H9 (cell line): Measurements from ENCODE around the gene PPFIA4. TPM values are rescaled to one million over a fixed set of nuclear protein-coding genes. Genes with fewer than 3 reads are reported as not detected.
A peak's percentile ranks its signal among the peaks of the same experiment; 100 is the strongest.

Experiments
- DNase-seq: peaks from one replicate; pipeline ENCODE4 v3.0.0-alpha.2; 2017
- H2AFZ ChIP-seq: one replicate; pipeline ENCODE4 v1.6.1; 2013; ENCODE audit warnings: mild to moderate bottlenecking, low read length, control low read depth, moderate library complexity
- H2AK5ac ChIP-seq: 2 replicates; pipeline ENCODE4 v1.6.1; 2013; ENCODE audit warnings: low read length, control low read depth, mixed read lengths; ENCODE audit not compliant: insufficient read length
- H2BK120ac ChIP-seq: one replicate; pipeline ENCODE4 v1.6.1; 2013; ENCODE audit warnings: low read depth, mild to moderate bottlenecking, low read length, control low read depth, inconsistent platforms; ENCODE audit not compliant: poor library complexity, severe bottlenecking
- H2BK12ac ChIP-seq: 2 replicates; pipeline ENCODE4 v1.6.1; 2013; ENCODE audit warnings: low read length, control low read depth, mixed read lengths, low read depth; ENCODE audit not compliant: insufficient read length
- H2BK15ac ChIP-seq: 2 replicates; pipeline ENCODE4 v1.6.1; 2013; ENCODE audit warnings: low read depth, low read length, control low read depth
- H2BK20ac ChIP-seq: one replicate; pipeline ENCODE4 v1.6.1; 2013; ENCODE audit warnings: low read depth, mild to moderate bottlenecking, low read length, control low read depth, inconsistent platforms; ENCODE audit not compliant: poor library complexity, severe bottlenecking
- H2BK5ac ChIP-seq: 2 replicates; pipeline ENCODE4 v1.6.1; 2013; ENCODE audit warnings: low read length, control low read depth, mixed read lengths; ENCODE audit not compliant: insufficient read length
- H3K14ac ChIP-seq: 2 replicates; pipeline ENCODE4 v1.6.1; 2013; ENCODE audit warnings: low read length, control low read depth; ENCODE audit not compliant: insufficient read depth
- H3K18ac ChIP-seq: 2 replicates; pipeline ENCODE4 v1.6.1; 2013; ENCODE audit warnings: low read depth, mild to moderate bottlenecking, mixed read lengths, low read length, control low read depth; ENCODE audit not compliant: insufficient read length
- H3K23ac ChIP-seq: 2 replicates; pipeline ENCODE4 v1.6.1; 2013; ENCODE audit warnings: low read length, control low read depth, mixed read lengths, low read depth; ENCODE audit not compliant: insufficient read length
- H3K23me2 ChIP-seq: 2 replicates; pipeline ENCODE4 v1.6.1; 2013; ENCODE audit warnings: low read depth, mild to moderate bottlenecking, mixed read lengths, low read length, control low read depth; ENCODE audit not compliant: insufficient read length, poor library complexity, severe bottlenecking
- H3K27ac ChIP-seq: 2 replicates; pipeline ENCODE4 v1.5.1; 2013; ENCODE audit warnings: low read length, control low read depth, mixed read lengths, low read depth; ENCODE audit not compliant: insufficient read length
- H3K27me3 ChIP-seq: 2 replicates; pipeline ENCODE4 v1.6.1; 2013; ENCODE audit warnings: low read length, control low read depth, inconsistent platforms; ENCODE audit not compliant: insufficient read depth
- H3K4ac ChIP-seq: 2 replicates; pipeline ENCODE4 v1.6.1; 2013; ENCODE audit warnings: low read depth, mild to moderate bottlenecking, control low read depth, inconsistent platforms, low read length, moderate library complexity
- H3K4me1 ChIP-seq: 2 replicates; pipeline ENCODE4 v1.6.1; 2013; ENCODE audit warnings: low read length, control low read depth, inconsistent platforms; ENCODE audit not compliant: insufficient read depth
- H3K4me2 ChIP-seq: 2 replicates; pipeline ENCODE4 v1.6.1; 2013; ENCODE audit warnings: low read length, control low read depth, mixed read lengths; ENCODE audit not compliant: insufficient read length, insufficient read depth
- H3K56ac ChIP-seq: 2 replicates; pipeline ENCODE4 v1.6.1; 2013; ENCODE audit warnings: low read depth, mild to moderate bottlenecking, mixed read lengths, low read length, control low read depth; ENCODE audit not compliant: insufficient read length
- H3K79me1 ChIP-seq: 2 replicates; pipeline ENCODE4 v1.6.1; 2013; ENCODE audit warnings: low read depth, mild to moderate bottlenecking, moderate library complexity, low read length, control low read depth, inconsistent platforms; ENCODE audit not compliant: insufficient read depth, poor library complexity, severe bottlenecking
- H3K79me2 ChIP-seq: 2 replicates; pipeline ENCODE4 v1.6.1; 2013; ENCODE audit warnings: low read length, control low read depth, inconsistent platforms; ENCODE audit not compliant: insufficient read depth
- H3K9ac ChIP-seq: 2 replicates; pipeline ENCODE4 v1.6.1; 2013; ENCODE audit warnings: low read length, control low read depth, mixed read lengths; ENCODE audit not compliant: insufficient read length; ENCODE audit errors: extremely low read depth
- H3K9me3 ChIP-seq: one replicate; pipeline ENCODE4 v1.6.1; 2013; ENCODE audit warnings: low read depth, low read length, inconsistent platforms; ENCODE audit not compliant: control insufficient read depth
- H3T11ph ChIP-seq: one replicate; pipeline ENCODE4 v1.6.1; 2013; ENCODE audit warnings: mild to moderate bottlenecking, low read length, control low read depth, inconsistent platforms
- H4K20me1 ChIP-seq: one replicate; pipeline ENCODE4 v1.6.1; 2013; ENCODE audit not compliant: control insufficient read depth, insufficient read length, insufficient read depth
- H4K5ac ChIP-seq: 2 replicates; pipeline ENCODE4 v1.6.1; 2013; ENCODE audit warnings: low read depth, mild to moderate bottlenecking, mixed read lengths, low read length, control low read depth; ENCODE audit not compliant: insufficient read length
- H4K8ac ChIP-seq: replicated peaks from 2 replicates; pipeline ENCODE4 v1.6.1; 2013; ENCODE audit warnings: low read length, control low read depth, mixed read lengths, low read depth; ENCODE audit not compliant: insufficient read length
- H4K91ac ChIP-seq: 2 replicates; pipeline ENCODE4 v1.6.1; 2013; ENCODE audit warnings: low read depth, mild to moderate bottlenecking, moderate library complexity, mixed read lengths, low read length, control low read depth; ENCODE audit not compliant: insufficient read length
- H3K27ac Mint-ChIP-seq, 3 experiments: 2 replicates in 2 of 3; 3 replicates in 1 of 3; pipeline ENCODE4 v1.8.0; 2020 to 2021; ENCODE audit warnings: mixed read lengths in 3 of 3, mild to moderate bottlenecking in 1 of 3, moderate library complexity in 1 of 3
- H3K27me3 Mint-ChIP-seq: 2 replicates; pipeline ENCODE4 v1.8.0; 2021; ENCODE audit warnings: low read depth, mild to moderate bottlenecking, moderate library complexity, mixed read lengths
- H3K36me3 Mint-ChIP-seq, 3 experiments: 2 replicates in 2 of 3; 3 replicates in 1 of 3; pipeline ENCODE4 v1.8.0; 2020 to 2021; ENCODE audit warnings: low read depth in 3 of 3, mixed read lengths in 3 of 3; ENCODE audit not compliant: insufficient read depth in 1 of 3
- H3K4me1 Mint-ChIP-seq, 2 experiments: 2 replicates each; pipeline ENCODE4 v1.8.0; 2020; ENCODE audit warnings: mixed read lengths in 2 of 2
- H3K4me3 Mint-ChIP-seq, 2 experiments: 2 replicates in 1 of 2; 3 replicates in 1 of 2; pipeline ENCODE4 v1.8.0; 2020 to 2021; ENCODE audit warnings: mild to moderate bottlenecking in 2 of 2, mixed read lengths in 2 of 2, moderate library complexity in 1 of 2
- H3K9me3 Mint-ChIP-seq, 2 experiments: 2 replicates in 1 of 2; 3 replicates in 1 of 2; pipeline ENCODE4 v1.8.0; 2020; ENCODE audit warnings: mild to moderate bottlenecking in 2 of 2, mixed read lengths in 2 of 2, moderate library complexity in 1 of 2
- CTCF ChIP-seq: fragments of 200-600 bp; sonication (generic); conservative IDR thresholded peaks from 3 replicates; pipeline ENCODE4 v1.8.0; 2021; ENCODE audit warnings: antibody characterized with exemption, mild to moderate bottlenecking
- WGBS: extraction: QIAGEN DNeasy Blood & Tissue Kit; methylation state at CpG from one replicate; pipeline ENCODE4 v1.1.7; 2013; ENCODE audit warnings: missing lambda C conversion rate, low lambda C conversion rate, mixed read lengths; ENCODE audit not compliant: insufficient read length; ENCODE audit errors: extremely low coverage; 5-methylcytosine and 5-hydroxymethylcytosine counted together
- total RNA-seq: library from RNA; stranded (reverse); gene quantifications from 2 replicates; pipeline ENCODE4 v1.2.1, GENCODE V29; 2021

The PPFIA4 gene
- total RNA-seq, 1 experiment from 2014 or later, result 3.9 TPM

- Mint-ChIP-seq H3K9me3 (no peaks in the 10 kb centered on the region), H3K36me3 (peaks cover 0 to 32% (median 9%) of the 10 kb centered on the region in 3 experiments; a peak in 5 of 7 replicates), H3K4me3 (no peak overlapping the region), H3K27ac (0 out of 7 replicates have a peak overlapping the region, but pooled peaks of 1 of the 3 experiments have one; percentile 34), H3K27me3 (peaks cover 2% of the 10 kb centered on the region), H3K4me1 (peaks cover 14 to 39% of the 10 kb centered on the region in 2 experiments)
- no peaks in the 10 kb centered on the region for H3K27me3 ChIP-seq
- no peak overlapping the region for H2AFZ ChIP-seq
- no peak for DNase-seq
- H3K14ac ChIP-seq, result no peak overlapping the region
- no peaks in the 10 kb centered on the region for H3K23me2 ChIP-seq
- no peak overlapping the region for H3K4me2 ChIP-seq
- no peak overlapping the region for H3K18ac ChIP-seq
- H4K8ac ChIP-seq, result no peak overlapping the region
- H3K4ac ChIP-seq, result no peak overlapping the region
- H3K9me3 ChIP-seq, result no peaks in the 10 kb centered on the region
- H4K5ac ChIP-seq, result no peak overlapping the region
- H3K27ac ChIP-seq, result no peak overlapping the region
- no peak overlapping the region for H2BK12ac ChIP-seq
- H3K79me1 ChIP-seq, result no peaks in the 10 kb centered on the region
- no peak overlapping the region for H4K91ac ChIP-seq
- H2AK5ac ChIP-seq, result no peak overlapping the region
- H3K56ac ChIP-seq, result no peak overlapping the region
- no peak overlapping the region for H2BK15ac ChIP-seq
- H2BK120ac ChIP-seq, result no peak overlapping the region
- H2BK20ac ChIP-seq, result no peak overlapping the region
- no peak overlapping the region for H2BK5ac ChIP-seq
- no peak overlapping the region for H3K23ac ChIP-seq
- no peaks in the 10 kb centered on the region; the same call in 1 of the 2 replicates for H3K4me1 ChIP-seq
- no peak overlapping the region for H3K9ac ChIP-seq
- H4K20me1 ChIP-seq, result no peaks in the 10 kb centered on the region
- TF ChIP-seq CTCF, result no peak
- no peak overlapping the region for H3T11ph ChIP-seq
- WGBS, result no CpG with 5 or more reads among the region's 17 CpGs
- H3K79me2 ChIP-seq, result no peaks in the 10 kb centered on the region
Measured at GRCh38 chr1:203045336-203045735, 19.0 kb downstream of the PPFIA4 start.
